Hematopoietic multipotent progenitor cell treated with erythropoietin and hydrocortisone succinate and interleukin-3 and kit ligand, for 15 days (in vitro differentiated cells): Measurements from ENCODE around the gene HEY2.

ENCODE experiments used
- DNase-seq: peaks from one replicate; pipeline ENCODE4 v3.0.0-alpha.2; 2015; ENCODE audit warnings: low spot score

HEY2 gene

GRCh38 chr6:125745281-125746018 lies 4.0 kb upstream of the HEY2 start:
- no peak for DNase-seq

GRCh38 chr6:125746019-125746414 lies 3.4 kb upstream of the HEY2 start:
- no peak for DNase-seq

GRCh38 chr6:125746731-125747588 lies 2.5 kb upstream of the HEY2 start:
- no peak for DNase-seq

- DNase-seq, result no peak
These were observed 1.6 kb upstream of the HEY2 start for GRCh38 chr6:125747589-125748405.

GRCh38 chr6:125748406-125749172 lies 843 bp upstream of the HEY2 start:
- DNase-seq, result no peak

- peak; percentile 19 for DNase-seq
These were observed 646 bp downstream of the HEY2 start for GRCh38 chr6:125749865-125750691.

- DNase-seq, result no peak
These were observed 1.4 kb downstream of the HEY2 start for GRCh38 chr6:125750692-125751333.

- no peak for DNase-seq
These were observed 2.0 kb downstream of the HEY2 start for GRCh38 chr6:125751334-125751916.

- DNase-seq, result no peak
These were observed 3.3 kb downstream of the HEY2 start for GRCh38 chr6:125752773-125753172.

- no peak for DNase-seq
These were observed 3.9 kb downstream of the HEY2 start for GRCh38 chr6:125753218-125753936.

- no peak for DNase-seq
These were observed 4.5 kb downstream of the HEY2 start for GRCh38 chr6:125753937-125754259.

GRCh38 chr6:125754566-125754965 lies 5.1 kb downstream of the HEY2 start:
- DNase-seq, result no peak

- DNase-seq, result no peak
These were observed 9.9 kb downstream of the HEY2 start for GRCh38 chr6:125759184-125759902.

GRCh38 chr6:125759959-125760457 lies 10.6 kb downstream of the HEY2 start:
- DNase-seq, result no peak

GRCh38 chr6:125764121-125764671 lies 14.8 kb downstream of the HEY2 start:
- no peak for DNase-seq

GRCh38 chr6:125765944-125766343 lies 16.5 kb downstream of the HEY2 start:
- no peak for DNase-seq

- DNase-seq, result no peak
These were observed 17.2 kb downstream of the HEY2 start for GRCh38 chr6:125766641-125767040.

- DNase-seq, result no peak
These were observed 19.8 kb downstream of the HEY2 start for GRCh38 chr6:125769147-125769783.
